GM18526 (cell line): ENCODE measurements around the gene ZCCHC13.

ENCODE experiments used
- POLR2A ChIP-seq: IDR thresholded peaks from 3 replicates; pipeline ENCODE4 v1.6.1; 2011; ENCODE audit not compliant: insufficient read length; ENCODE audit errors: extremely low read depth

The ZCCHC13 gene

GRCh38 chrX:74304016-74304415, at the start of gene ZCCHC13:
Gene ZCCHC13, plus strand, starts transcription at chrX:74304180. Its CDS starts 87 bp downstream, at chrX:74304267.
- no peak for TF ChIP-seq POLR2A

DNA sequence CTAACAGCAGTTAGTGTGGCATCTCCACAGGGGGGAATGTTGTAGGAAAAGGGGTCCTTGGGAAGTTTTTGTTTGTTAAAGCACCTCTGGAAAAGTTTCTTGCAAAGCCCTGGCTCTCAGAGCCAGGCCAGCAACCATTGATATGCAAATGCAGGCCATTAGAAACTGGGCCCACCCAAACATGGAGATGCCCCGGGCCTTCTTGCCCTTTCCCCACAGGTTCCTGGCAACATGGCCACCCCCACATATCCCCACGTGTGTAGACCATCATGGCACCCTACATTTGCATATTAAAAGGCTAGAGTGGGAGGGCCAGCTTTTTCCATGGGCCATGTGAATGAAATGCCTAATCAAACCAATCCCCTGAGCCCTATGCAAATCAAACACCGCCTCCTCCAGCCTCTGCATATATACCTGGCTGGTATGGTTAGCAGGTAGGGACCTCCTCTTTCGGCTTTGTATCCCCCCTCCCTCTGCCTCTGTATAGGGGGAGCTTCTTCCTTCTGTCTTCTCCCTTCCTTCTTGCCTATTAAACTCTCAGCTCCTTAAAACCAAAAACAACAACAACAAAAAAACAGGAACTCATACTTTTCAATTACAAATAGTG, 44.0 kb upstream of the ZCCHC13 start:
- TF ChIP-seq POLR2A, result no peak

DNA sequence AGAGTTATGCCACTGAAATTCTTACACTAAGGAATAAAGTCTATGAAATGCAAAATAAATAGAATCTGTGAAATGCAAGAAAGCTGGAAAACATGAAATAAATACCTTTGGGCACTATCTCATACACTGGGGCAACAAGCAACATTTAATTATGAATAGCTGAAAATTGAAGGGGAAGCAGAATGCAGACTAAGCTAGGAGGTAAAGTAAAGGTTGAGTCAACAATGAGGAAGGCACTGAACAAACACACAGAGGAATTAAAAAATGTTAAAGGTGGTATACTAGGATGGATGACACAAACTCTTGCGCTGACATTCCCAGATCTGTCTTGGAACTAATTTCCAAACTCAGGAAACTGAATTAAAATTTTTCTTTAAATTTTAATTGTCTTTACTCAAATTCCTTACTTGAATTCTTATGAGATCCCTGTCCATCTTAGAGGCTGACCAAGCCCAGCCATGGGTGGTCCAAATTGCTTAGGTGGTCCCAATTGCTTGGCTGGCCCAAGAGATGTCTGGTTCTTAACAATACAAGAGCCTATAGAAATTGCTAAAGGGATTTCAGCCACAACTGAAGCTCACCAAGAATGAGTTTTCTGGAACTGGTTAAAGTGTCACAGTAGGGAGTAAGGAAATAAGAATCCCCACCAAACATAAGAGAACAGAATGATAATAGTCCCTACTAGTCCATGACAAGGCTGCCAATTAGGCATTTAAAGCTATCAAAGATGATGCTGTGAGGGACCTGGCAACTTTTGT, 41.3 kb upstream of the ZCCHC13 start:
- TF ChIP-seq POLR2A, result no peak

DNA sequence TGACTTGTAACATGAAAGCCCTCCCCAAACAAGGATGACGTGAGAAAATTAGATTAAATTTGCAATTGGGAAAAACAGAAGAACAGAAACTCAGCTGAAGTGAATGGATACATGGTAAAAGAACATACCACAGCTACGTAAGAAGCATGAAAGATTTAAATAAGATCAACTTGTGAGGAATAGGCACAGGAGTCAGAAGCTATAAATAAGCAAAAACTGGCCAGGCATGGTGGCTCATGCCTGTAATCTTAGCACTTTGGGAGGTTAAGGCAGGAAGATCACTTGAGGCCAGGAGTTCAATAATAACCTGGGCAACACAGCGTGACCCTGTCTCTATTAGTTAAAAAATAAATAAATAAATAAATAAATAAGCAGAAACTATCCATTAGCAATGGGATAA, 33.6 kb upstream of the ZCCHC13 start:
- TF ChIP-seq POLR2A, result no peak

GRCh38 chrX:74272230-74272629, 31.8 kb upstream of the ZCCHC13 start:
- no peak for TF ChIP-seq POLR2A

DNA sequence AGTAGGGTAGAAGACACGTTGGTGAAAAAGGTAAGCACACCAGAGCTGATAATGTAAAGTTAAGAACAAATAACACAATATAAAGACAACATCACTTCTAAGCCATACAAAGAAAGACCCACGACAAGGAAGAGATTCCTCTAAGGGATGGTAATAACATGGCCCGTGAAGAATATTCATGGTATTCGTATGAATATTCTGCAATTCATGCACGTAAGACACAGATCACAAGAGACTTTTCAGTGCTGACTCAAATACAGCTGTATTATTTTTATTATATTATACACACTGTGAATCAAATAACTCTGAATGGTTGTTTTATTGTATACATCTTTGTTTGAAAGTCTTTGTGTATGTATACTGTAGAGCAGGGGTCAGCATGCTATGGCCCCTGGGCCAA, 29.5 kb upstream of the ZCCHC13 start:
- no peak for TF ChIP-seq POLR2A

DNA sequence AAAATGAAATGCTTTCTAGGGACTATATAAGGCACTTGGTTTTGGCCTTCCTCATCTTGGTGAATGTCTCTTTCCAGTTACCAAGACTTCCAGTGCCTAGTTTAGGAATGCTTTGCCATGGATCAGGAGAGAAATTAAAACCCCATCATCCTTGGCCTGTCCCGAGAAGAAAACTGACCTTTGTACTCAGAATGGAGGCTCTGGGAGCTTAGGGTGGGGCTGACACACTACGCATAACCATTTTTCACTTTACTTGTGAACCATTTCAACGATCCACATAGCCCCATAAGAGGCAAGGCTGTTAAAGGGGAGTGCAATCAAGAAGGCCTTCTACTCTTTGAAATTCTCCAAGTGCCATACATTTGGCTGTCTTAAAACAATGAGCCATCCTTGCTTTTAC, 26.7 kb upstream of the ZCCHC13 start:
- TF ChIP-seq POLR2A, result no peak

DNA sequence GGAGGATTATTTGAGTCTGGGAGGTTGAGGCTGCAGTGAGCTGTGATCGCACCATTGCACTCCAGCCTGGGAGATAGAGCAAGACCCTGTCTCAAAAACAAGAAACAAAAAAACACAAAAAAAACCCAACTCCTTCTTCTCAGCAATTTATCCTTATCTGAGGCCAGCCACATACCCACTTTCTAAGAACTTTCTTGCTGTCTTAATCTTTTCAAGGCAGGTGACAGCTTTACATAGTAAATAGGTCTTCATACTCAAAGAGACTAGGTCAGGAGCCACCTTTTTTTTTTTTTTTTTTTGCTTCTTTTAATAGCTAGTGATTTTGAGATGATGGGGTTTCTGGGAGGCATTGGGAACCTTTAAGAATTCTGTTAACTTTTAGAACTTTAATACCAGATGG, 26.1 kb upstream of the ZCCHC13 start:
- no peak for TF ChIP-seq POLR2A

DNA sequence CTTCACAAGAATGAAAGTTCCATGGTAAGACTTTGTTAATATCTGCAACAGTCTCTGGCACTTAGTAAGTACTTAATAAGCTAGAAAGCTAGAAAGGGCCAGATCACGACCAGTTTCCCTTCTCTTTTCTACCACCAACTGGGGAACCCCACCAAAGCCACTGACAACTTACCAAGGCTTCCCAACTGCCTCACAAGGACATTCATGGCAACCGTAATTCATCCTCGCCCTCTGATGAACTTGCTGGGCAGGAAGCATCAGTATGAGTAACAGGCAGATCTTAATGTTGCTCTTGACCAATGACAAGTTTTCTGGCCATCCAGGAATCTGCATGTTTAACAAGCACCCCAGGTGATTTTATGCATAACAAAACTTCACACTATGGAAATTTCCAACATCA, 23.2 kb upstream of the ZCCHC13 start:
- TF ChIP-seq POLR2A, result no peak

DNA sequence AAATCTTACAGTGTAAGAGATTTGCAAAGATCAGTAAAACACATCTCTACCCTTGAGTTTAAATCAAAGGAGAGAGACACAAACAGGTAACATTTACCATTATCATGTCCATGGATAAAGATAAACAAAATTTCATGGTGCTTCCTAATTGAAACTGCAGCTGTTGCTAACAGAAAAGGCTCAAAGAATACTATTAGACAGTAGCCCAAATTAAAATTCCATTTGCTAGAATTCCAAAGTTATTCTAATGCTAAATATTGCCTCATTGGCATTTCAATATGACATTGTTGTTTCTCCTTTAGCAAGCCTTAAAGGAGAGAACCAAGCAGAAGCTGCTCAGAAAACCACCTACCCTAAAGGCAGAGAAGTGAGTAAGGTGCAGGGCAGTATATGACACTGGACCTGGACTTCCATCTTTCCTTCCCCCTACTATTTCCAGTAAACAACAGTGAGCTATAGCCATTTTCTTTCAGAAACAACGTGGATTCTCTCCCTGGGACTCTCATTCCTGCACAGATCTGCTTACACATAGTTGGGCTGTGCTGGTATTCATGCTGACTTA, 19.5 kb upstream of the ZCCHC13 start:
- TF ChIP-seq POLR2A, result no peak

DNA sequence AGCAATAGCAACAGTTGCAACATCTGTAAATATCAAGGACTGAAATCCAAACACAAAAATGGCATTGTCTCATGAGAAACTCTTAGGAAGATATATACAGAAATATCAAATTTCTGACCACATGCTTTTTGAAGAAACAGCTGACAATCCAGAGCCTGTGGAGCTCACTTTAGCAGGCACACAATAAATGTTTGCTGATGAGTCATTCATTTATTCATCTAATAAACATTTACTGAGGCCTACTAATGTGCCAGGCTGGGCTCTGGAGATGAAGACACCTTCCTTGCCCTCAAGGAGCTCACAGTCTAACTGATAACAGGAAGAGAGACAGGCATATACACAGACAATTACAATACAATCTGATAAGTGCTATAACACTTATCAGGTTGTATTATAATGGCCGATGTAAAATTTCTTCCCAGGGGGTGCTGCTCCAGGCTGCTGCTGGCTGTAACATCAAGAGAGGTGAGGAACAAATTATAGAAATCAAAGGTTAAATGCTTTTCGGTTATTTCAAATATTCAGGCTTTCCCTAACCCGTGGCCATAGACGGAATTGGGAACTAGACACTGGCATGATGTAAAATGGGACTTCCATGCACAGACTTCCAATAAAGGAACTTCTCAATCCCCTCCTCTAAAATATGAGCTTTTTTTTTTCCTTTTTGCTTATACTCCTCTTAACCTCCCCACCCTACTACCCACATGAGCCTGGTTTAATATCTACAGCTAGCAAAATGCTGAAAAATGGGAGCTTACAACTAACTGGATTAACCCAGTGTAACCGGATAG, 16.8 kb upstream of the ZCCHC13 start:
- TF ChIP-seq POLR2A, result no peak

DNA sequence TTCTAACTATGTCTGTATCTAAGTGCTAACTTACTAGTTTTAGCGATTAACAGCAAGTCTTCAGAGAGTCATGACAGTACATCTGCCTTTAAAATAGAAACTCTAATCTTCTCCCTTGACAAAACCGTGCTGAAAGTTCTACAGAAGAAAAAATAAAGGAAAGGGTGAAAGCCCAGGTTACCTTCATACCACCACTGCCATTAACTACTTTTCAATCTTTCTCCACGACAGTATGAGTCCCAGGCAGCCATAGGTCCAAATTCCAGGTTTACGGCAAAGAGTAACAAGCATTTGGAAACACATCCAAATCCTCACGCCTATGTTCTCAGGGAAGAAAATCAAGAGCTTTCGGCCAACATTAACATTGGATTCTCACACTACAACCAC, 12.4 kb upstream of the ZCCHC13 start:
- TF ChIP-seq POLR2A, result no peak

GRCh38 chrX:74291964-74292807, 11.8 kb upstream of the ZCCHC13 start:
- TF ChIP-seq POLR2A, result peak; percentile 43

GRCh38 chrX:74292808-74293123, 11.2 kb upstream of the ZCCHC13 start:
- TF ChIP-seq POLR2A, result no peak

GRCh38 chrX:74293343-74293946, 10.5 kb upstream of the ZCCHC13 start:
- no peak for TF ChIP-seq POLR2A
